ENCODE data around the gene PAK4.

DNA sequence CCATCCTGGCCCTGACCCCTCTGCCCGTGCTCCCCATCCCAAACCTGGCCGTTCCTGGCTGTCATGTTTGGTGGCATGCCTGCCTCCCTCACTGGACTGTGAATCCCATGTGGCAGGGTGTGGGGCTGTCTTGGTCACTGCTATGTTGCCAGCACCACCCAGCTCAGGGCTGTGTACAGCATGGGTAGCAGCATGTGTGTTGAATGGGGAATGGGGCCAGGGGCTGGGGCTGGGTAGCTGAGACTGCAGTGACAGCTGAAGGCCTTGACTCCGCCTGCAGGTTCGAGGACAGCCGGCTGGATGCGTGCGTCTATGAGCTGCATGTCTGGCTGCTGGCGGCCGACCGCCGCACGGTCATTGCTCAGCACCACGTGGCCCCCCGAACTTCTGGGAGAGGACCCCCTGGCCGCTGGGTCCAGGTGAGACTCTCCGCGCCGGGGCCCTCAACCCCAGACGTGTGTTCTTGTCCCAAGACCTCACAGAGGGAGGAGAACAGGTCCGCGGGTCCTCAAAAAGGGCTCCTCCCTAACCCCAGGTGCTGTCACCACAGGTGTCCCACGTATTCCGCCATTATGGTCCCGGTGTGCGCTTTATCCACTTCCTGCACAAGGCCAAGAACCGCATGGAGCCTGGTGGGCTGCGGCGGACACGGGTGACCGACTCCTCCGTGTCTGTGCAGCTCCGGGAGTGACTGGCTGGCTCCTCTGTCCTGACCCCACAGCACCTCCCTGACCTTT lies 74.6 kb downstream of the PAK4 start:
- TF ChIP-seq POLR2A (IDR thresholded peaks at IDR 0.05; ENCODE audit: low read length) (no peak), GATA1 (IDR thresholded peaks at IDR 0.05; ENCODE audit: low read depth, low read length) (no peak)
